ENCODE data around the gene PDE8A.

PDE8A gene

DNA sequence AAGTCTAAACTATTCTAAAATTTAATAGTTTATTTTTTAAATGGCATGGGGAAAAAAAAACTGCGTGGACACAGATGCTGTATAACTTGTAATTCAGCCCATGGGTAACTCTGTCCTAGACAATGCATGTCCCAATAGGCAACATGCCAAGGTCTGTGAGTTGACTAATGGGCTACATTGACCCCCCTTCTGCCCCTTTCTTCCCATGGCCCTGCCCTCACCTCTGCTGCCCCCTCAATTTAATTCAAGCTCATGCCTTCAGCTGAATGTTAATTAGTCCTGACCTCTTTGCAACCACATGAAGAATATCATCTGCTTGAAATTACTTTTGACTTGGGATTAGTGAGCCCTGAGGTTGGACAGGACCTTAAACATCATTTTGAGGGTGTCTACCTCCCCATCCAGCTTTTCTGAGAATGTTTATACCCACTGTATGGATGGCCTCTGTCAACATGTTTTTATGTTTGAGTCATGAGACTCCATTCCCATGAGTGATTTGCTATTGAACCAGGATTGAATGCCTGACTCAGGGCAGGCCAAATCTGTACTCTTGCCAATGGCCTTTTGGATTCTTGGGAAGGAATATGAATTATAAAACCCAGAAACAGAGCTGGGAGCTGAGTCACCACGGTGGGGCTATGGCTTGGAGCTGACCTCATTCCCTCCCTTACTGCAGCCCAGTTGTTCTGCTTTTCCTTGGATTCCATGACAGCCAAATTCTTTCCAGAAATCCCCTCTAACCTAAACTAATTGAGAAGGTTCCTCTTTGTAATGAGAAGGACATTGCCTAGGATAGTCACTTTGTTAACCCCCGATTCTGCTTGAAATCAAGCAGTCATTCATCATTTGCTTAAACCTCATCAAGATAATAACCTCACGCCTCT is 33.5 kb upstream of the PDE8A start:
- H3K4me3 ChIP-seq (ENCODE audit: insufficient read depth, low read depth, low read length, poor library complexity, severe bottlenecking) = no peak overlapping the region
- no peak overlapping the region for H3K27ac ChIP-seq (ENCODE audit: insufficient read depth, low read length, poor library complexity, severe bottlenecking)
- no peak for DNase-seq
- H3K27me3 ChIP-seq (replicated peaks; ENCODE audit: control insufficient read depth, insufficient read depth, low read length, poor library complexity, severe bottlenecking) = no peaks in the 10 kb centered on the region
- H3K36me3 ChIP-seq (ENCODE audit: control insufficient read depth, insufficient read depth, low read length) = no peaks in the 10 kb centered on the region
- H3K4me1 ChIP-seq (ENCODE audit: control insufficient read depth, insufficient read depth, low read length, poor library complexity, severe bottlenecking) = no peaks in the 10 kb centered on the region
- H3K9me3 ChIP-seq (ENCODE audit: control insufficient read depth, low read length) = no peaks in the 10 kb centered on the region

DNA sequence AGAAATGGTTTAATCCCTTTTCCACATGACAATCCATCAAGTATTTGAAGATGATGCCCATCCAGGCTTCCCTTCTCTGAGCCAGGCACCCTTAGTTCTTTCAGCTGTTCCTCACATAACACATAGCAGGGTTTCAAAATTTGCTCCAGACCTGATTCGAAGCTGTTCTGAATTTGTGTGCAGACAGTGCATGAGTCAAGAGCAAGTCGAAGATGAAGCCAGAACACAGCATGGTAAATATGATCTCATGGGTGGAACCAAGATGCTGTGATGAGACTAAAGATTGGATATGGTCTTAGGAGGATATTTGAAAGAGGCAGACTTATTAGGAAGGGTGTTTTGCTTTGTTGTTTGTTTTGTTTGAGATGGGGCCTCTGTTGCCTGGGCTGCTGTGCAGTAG is 32.6 kb upstream of the PDE8A start:
- Histone ChIP-seq H3K4me1 (ENCODE audit: control insufficient read depth, insufficient read depth, low read length, poor library complexity, severe bottlenecking) (no peaks in the 10 kb centered on the region), H3K27me3 (replicated peaks; ENCODE audit: control insufficient read depth, insufficient read depth, low read length, poor library complexity, severe bottlenecking) (no peaks in the 10 kb centered on the region), H3K36me3 (ENCODE audit: control insufficient read depth, insufficient read depth, low read length) (no peaks in the 10 kb centered on the region), H3K4me3 (ENCODE audit: insufficient read depth, low read depth, low read length, poor library complexity, severe bottlenecking) (no peak overlapping the region), H3K9me3 (ENCODE audit: control insufficient read depth, low read length) (no peaks in the 10 kb centered on the region), H3K27ac (ENCODE audit: insufficient read depth, low read length, poor library complexity, severe bottlenecking) (no peak overlapping the region)
- DNase-seq = no peak

DNA sequence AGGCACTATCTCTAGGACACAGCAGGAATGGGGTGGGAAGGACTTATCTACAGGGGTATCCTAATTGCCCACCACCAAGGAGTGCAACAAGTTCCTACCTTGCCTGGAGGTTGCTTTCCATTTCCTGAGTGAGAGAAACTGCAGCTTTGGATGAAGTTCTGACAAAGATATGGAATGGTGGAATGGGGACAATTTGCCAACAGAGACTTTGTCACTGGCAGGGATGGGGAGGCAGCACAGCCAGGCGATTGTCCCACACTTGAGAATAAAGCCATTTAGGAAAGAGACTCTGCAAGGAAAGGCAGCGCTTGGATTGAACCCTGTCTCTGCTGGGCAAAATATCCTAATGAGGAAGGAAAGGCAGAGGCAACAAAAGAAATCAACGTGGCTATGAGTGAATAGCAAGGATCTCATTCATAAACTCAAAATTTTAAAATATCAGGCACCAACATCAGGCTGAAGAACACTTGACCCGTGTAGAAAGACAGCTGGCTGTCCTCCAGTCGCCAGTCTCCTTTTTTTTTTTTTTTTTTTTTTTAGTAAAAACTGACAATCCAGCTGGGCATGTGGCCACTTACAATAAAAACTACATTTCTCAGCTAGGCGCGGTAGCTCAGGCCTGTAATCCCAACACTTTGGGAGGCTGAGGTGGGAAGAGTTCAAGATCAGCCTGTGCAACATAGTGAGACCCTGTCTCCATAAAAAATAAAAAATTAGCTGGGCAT is 31.6 kb upstream of the PDE8A start:
- Histone ChIP-seq H3K27me3 (replicated peaks; ENCODE audit: control insufficient read depth, insufficient read depth, low read length, poor library complexity, severe bottlenecking) (no peaks in the 10 kb centered on the region), H3K9me3 (ENCODE audit: control insufficient read depth, low read length) (no peaks in the 10 kb centered on the region), H3K4me1 (ENCODE audit: control insufficient read depth, insufficient read depth, low read length, poor library complexity, severe bottlenecking) (no peaks in the 10 kb centered on the region), H3K36me3 (ENCODE audit: control insufficient read depth, insufficient read depth, low read length) (no peaks in the 10 kb centered on the region), H3K4me3 (ENCODE audit: insufficient read depth, low read depth, low read length, poor library complexity, severe bottlenecking) (no peak overlapping the region), H3K27ac (ENCODE audit: insufficient read depth, low read length, poor library complexity, severe bottlenecking) (no peak overlapping the region)
- no peak for DNase-seq

- Histone ChIP-seq H3K36me3 (ENCODE audit: control insufficient read depth, insufficient read depth, low read length) (no peaks in the 10 kb centered on the region), H3K4me1 (ENCODE audit: control insufficient read depth, insufficient read depth, low read length, poor library complexity, severe bottlenecking) (no peaks in the 10 kb centered on the region), H3K9me3 (ENCODE audit: control insufficient read depth, low read length) (no peaks in the 10 kb centered on the region), H3K27me3 (replicated peaks; ENCODE audit: control insufficient read depth, insufficient read depth, low read length, poor library complexity, severe bottlenecking) (no peaks in the 10 kb centered on the region), H3K27ac (ENCODE audit: insufficient read depth, low read length, poor library complexity, severe bottlenecking) (no peak overlapping the region), H3K4me3 (ENCODE audit: insufficient read depth, low read depth, low read length, poor library complexity, severe bottlenecking) (no peak overlapping the region)
- no peak for DNase-seq
These were observed 31.0 kb upstream of the PDE8A start for GRCh38 chr15:84950570-84951111.

GRCh38 chr15:84951736-84952135 is 29.9 kb upstream of the PDE8A start:
- Histone ChIP-seq H3K4me3 (ENCODE audit: insufficient read depth, low read depth, low read length, poor library complexity, severe bottlenecking) (no peak overlapping the region), H3K4me1 (ENCODE audit: control insufficient read depth, insufficient read depth, low read length, poor library complexity, severe bottlenecking) (no peaks in the 10 kb centered on the region), H3K27ac (ENCODE audit: insufficient read depth, low read length, poor library complexity, severe bottlenecking) (no peak overlapping the region), H3K27me3 (replicated peaks; ENCODE audit: control insufficient read depth, insufficient read depth, low read length, poor library complexity, severe bottlenecking) (no peaks in the 10 kb centered on the region), H3K9me3 (ENCODE audit: control insufficient read depth, low read length) (no peaks in the 10 kb centered on the region), H3K36me3 (ENCODE audit: control insufficient read depth, insufficient read depth, low read length) (no peaks in the 10 kb centered on the region)
- DNase-seq = no peak

GRCh38 chr15:84953136-84953535 is 28.5 kb upstream of the PDE8A start:
- Histone ChIP-seq H3K36me3 (ENCODE audit: control insufficient read depth, insufficient read depth, low read length) (no peaks in the 10 kb centered on the region), H3K27me3 (replicated peaks; ENCODE audit: control insufficient read depth, insufficient read depth, low read length, poor library complexity, severe bottlenecking) (no peaks in the 10 kb centered on the region), H3K27ac (ENCODE audit: insufficient read depth, low read length, poor library complexity, severe bottlenecking) (no peak overlapping the region), H3K4me1 (ENCODE audit: control insufficient read depth, insufficient read depth, low read length, poor library complexity, severe bottlenecking) (no peaks in the 10 kb centered on the region), H3K4me3 (ENCODE audit: insufficient read depth, low read depth, low read length, poor library complexity, severe bottlenecking) (no peak overlapping the region), H3K9me3 (ENCODE audit: control insufficient read depth, low read length) (no peaks in the 10 kb centered on the region)
- DNase-seq = no peak

DNA sequence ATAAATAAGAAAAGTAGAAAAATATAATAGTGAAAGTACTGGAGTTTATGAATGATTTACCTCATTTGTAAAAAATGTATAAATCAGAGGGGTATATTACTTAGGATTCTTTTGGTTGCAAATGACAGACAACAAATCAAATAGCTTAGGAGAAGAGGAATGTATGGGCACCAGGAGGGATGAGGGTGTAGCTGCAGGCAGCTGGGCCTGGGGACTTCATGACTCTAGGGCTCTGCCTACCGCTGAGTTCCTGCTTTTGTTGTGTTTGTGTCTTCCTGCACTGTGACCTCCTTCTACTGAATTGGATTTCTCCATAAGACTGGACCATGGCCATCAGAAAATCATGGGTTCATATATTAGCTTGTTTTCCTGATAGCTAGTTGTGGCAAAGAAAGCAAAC is 27.9 kb upstream of the PDE8A start:
- H3K27ac ChIP-seq (ENCODE audit: insufficient read depth, low read length, poor library complexity, severe bottlenecking) = no peak overlapping the region
- no peaks in the 10 kb centered on the region for H3K27me3 ChIP-seq (replicated peaks; ENCODE audit: control insufficient read depth, insufficient read depth, low read length, poor library complexity, severe bottlenecking)
- DNase-seq = no peak
- no peaks in the 10 kb centered on the region for H3K36me3 ChIP-seq (ENCODE audit: control insufficient read depth, insufficient read depth, low read length)
- no peaks in the 10 kb centered on the region for H3K9me3 ChIP-seq (ENCODE audit: control insufficient read depth, low read length)
- H3K4me3 ChIP-seq (ENCODE audit: insufficient read depth, low read depth, low read length, poor library complexity, severe bottlenecking) = no peak overlapping the region
- H3K4me1 ChIP-seq (ENCODE audit: control insufficient read depth, insufficient read depth, low read length, poor library complexity, severe bottlenecking) = no peaks in the 10 kb centered on the region

DNA sequence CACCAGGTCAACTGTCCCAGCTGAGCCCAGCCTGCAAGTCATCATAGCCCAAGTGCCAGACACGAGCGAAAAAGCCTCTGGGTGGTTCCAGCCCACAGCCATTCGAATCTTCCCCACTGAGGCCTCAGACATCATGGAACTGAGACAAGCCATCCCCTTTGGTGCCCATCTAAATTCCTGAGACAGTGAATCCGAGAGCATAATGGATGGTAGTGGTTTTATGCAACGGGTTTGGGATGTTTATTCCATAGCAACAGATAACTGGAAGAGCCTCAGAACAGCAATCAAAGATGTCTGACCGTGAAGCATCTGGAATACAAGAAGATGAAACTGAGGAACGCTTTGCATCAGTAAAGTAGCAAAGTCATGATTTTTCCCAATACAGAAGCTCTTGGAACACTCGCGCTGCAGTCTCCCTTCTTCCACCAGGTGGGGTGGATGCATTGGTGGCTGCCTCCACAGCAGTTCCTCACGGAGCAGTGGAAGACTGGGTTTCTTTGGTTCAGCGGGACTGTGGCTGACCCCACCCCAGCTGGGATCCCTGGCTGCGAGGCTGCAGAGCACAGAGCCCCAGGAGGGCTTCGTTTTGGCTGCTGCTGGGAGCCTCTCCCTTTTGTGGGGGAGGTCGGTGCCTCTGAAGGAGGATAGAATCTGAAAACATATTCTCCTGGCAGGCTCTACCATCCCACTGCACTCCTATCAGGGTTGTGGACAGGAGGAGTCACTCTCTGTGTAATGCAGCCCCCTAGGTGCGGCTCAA is 26.4 kb upstream of the PDE8A start:
- Histone ChIP-seq H3K27ac (ENCODE audit: insufficient read depth, low read length, poor library complexity, severe bottlenecking) (no peak overlapping the region), H3K4me1 (ENCODE audit: control insufficient read depth, insufficient read depth, low read length, poor library complexity, severe bottlenecking) (no peaks in the 10 kb centered on the region), H3K27me3 (replicated peaks; ENCODE audit: control insufficient read depth, insufficient read depth, low read length, poor library complexity, severe bottlenecking) (no peaks in the 10 kb centered on the region), H3K4me3 (ENCODE audit: insufficient read depth, low read depth, low read length, poor library complexity, severe bottlenecking) (no peak overlapping the region), H3K9me3 (ENCODE audit: control insufficient read depth, low read length) (no peaks in the 10 kb centered on the region), H3K36me3 (ENCODE audit: control insufficient read depth, insufficient read depth, low read length) (no peaks in the 10 kb centered on the region)
- DNase-seq = peak; percentile 6 to 36 (median 20)

DNA sequence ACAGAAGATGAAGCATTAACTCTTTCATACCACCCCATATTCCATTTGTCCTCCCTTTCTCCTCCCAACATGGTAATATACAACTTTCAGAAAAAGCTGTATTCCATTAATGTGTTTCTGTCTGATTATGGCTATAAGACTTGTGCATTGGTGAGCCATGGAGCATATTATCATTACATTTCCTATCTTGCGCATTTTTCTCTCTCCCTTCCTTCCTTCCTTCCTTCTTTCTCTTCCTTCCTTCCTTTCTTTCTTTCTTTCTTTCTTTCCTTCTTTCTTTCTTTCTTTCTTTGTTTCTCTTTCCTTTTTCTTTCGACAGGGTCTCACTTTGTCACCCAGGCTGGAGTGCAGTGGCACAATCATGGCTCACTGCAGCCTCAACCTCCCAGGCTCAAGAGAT is 25.5 kb upstream of the PDE8A start:
- H3K36me3 ChIP-seq (ENCODE audit: control insufficient read depth, insufficient read depth, low read length) = no peaks in the 10 kb centered on the region

More for the DNA sequence above, 25.5 kb upstream of the PDE8A start:
- DNase-seq = no peak
- Histone ChIP-seq H3K27ac (ENCODE audit: insufficient read depth, low read length, poor library complexity, severe bottlenecking) (no peak overlapping the region), H3K4me3 (ENCODE audit: insufficient read depth, low read depth, low read length, poor library complexity, severe bottlenecking) (no peak overlapping the region), H3K27me3 (replicated peaks; ENCODE audit: control insufficient read depth, insufficient read depth, low read length, poor library complexity, severe bottlenecking) (no peaks in the 10 kb centered on the region), H3K9me3 (ENCODE audit: control insufficient read depth, low read length) (no peaks in the 10 kb centered on the region), H3K4me1 (ENCODE audit: control insufficient read depth, insufficient read depth, low read length, poor library complexity, severe bottlenecking) (no peaks in the 10 kb centered on the region)

All from effector memory CD4-positive, alpha-beta T cell (primary cell).